Measurements from ENCODE around the gene XPO4.
"Not testable (repeated sequence)": the region's sequence is repeated elsewhere in the genome, so short reads cannot be mapped to it uniquely, and the experiment has no call there.

XPO4 gene

GRCh38 chr13:20779405-20779804, 123.1 kb downstream of the XPO4 start:
- no peak for DNase-seq

DNA sequence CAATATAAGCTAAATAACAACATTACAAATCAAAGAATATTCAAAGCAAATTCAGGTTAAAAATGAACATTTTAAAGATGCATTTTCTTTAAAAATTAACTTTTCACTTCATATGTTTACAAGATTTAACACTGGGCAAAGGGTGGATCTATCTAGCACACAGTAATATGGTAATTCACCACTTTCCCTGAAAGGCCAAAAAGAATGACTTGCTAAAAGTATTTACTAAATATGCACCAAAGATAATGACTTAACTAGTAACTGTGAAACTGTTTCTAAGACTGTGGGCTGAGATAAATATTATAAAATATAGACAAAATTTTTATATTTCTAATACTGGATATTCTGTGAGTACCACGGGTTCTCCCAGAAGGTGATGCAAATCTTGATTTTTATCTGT, 124.2 kb downstream of the XPO4 start:
- no peak for DNase-seq

GRCh38 chr13:20776751-20777150, 125.8 kb downstream of the XPO4 start:
- DNase-seq = no peak

GRCh38 chr13:20775961-20776360, 126.6 kb downstream of the XPO4 start:
- DNase-seq = no peak

DNA sequence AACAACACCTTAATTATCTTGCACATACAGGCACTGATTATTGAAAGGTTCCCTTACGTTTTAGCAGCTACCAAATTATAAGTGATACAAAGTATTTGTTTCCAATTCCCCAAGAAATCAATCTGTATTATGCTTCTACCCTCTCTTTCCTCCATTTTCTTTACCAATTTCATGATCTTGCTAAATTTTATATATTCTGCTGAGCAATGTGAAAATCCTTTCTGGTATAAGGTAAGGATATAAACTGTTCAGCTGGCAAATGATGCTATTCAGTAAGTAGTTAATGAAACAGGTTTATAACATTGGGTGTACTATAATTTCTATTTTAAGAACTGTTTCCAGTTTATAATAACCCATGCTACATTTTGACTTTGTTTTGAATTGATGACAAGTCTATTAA, 127.8 kb downstream of the XPO4 start:
- no peak for DNase-seq

GRCh38 chr13:20773194-20774080, 129.1 kb downstream of the XPO4 start, which contains the start of gene EEF1AKMT1:
TSS of gene EEF1AKMT1 (minus strand) at chr13:20773961. CDS start at chr13:20757598, 16,363 bp downstream.
- peak; percentile 86 to 93 (median 90) for DNase-seq

DNA sequence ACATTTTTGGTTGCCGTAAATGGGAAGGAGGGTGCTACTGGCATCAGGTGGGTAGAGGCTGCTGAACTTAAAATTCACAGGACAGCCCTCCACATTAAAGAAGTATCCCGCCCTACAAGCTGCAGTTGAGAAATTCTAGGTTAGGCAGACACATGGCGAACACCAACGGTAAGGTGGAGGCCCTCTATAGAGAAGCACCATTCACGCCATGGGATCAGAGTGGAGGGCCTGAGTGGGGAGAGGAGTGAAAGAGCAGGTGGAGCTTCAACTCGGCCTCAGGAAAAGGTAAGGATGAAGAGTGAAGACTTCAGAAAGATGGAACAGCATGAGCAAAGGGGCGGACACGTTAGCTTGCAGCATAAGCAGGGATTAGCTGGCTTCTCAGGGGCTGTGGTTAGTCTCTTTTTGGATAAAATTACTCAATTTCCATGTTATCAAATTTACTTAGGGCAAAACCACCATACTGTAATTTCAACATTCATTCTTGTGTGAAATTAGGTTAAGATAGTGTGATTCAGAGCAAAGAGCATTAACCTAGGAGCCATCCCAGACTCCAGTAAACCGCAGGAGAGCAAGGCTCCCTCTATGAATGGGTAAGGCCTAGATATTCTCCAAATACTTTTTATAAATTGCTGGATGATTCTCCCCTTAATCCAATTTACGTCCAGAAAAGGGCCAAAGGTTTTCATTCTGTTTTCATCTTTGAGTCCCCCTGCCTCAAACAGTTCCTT, 130.0 kb downstream of the XPO4 start:
- peak in 1 of 3 experiments; percentile 15 for DNase-seq

DNA sequence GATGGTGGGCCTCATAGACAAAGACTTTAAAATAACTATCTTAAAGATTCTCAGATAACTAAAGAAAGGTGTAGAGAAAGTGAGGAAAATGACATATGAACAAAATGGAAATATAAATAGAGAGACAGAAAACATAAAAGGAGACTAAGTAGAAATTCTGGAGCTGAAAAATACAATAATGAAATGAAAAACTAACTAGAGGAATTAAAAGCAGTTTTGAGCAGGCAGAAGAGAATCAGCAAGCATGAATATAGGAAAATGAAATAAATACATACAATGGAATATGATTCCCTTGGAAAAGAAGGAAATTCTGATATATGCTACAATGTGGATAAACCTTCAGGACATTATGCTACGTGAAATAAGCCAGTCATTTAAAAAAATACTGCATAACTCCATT, 132.7 kb downstream of the XPO4 start:
- DNase-seq = no peak

DNA sequence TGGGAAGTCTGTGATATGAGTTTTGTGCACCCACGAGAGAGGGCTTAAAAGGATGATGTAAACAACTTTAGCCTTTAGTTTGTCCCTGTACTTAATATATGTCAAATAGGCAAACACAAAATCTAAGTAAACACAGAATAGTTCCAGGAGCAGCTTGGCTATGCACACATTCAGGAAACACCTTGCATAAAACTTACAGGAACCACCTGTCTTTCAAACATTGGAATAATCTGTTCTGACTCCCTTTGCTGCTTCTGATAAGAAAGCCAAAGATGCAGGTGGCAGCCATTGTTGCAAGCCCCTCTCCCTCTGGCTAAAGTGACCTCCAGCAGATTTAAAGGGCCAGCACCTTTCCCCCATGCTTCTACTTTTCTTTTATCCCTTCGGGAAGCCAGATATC, 133.5 kb downstream of the XPO4 start:
- no peak for DNase-seq

DNA sequence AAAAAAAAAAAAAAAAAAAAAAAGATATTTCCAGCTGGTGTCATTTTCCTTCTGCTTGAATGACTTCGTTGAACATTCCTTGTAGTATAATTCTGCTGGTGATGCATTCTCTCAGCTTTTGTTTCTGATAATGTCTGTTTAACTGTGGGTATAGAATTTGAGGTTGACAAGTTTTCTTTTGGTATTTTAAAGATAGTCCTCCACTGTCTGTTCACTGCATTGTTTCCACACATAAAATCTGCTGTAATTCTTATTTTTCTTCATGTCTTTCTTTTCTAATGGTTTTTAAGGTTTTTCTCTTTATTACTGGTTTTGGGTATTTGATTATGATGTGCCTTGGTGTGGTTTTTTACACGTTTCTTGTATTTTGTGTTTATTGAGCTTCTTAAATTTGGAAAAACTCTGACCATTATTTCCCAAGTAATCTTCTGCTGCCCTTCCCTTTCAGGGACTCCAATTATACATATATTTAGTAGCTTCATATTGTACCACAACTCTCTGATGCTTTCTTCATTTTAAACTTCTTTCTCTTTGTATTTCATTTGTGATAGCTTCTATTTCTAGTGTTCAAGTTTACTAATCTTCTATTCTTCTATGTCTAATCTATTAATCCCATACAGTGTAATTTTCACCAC, 135.1 kb downstream of the XPO4 start:
- no peak for DNase-seq

GRCh38 chr13:20760872-20761271, 141.7 kb downstream of the XPO4 start:
- DNase-seq = no peak

DNA sequence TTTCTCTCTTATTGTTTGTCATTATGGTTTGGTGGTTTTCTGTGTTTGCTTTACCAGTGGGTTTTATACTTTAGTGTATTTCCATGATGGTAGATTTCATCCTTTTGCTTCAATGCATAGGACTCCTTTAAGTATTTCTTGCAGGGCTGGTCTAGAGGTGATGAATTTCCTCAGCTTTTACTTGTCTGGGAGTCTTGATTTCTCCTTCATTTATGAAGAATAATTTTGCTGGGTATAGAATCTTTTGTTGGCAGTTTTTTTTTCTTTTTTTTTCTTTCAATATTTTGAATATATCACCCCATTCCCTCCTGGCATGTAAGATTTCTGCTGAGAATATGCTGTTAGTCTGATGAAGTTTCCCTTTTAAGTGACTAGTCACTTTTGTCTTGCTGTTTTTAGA, 148.5 kb downstream of the XPO4 start:
- DNase-seq = no peak

DNA sequence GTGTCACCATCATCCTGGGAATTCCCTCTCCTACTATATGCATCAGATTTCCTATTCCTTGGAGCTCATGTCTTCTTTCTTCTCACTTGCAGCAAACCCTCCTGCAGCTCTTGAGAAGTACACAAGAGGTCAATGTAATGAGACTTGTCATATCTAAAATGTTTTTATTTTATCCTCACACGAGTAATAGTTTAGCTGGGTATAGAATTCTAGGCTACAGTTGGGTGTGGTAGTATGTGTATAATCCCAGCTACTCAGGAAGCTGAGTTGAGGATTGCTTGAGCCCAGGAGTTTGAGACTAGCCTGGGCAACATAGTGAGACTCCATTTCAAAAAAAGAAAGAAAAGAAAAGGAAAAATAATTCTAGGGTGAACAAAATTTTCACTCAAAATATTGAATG, 153.2 kb downstream of the XPO4 start:
- no peak for DNase-seq

- not testable (repeated sequence) for DNase-seq
These were observed 158.6 kb downstream of the XPO4 start for GRCh38 chr13:20743830-20744404.

GRCh38 chr13:20740021-20740420, 162.5 kb downstream of the XPO4 start:
- DNase-seq = no peak

DNA sequence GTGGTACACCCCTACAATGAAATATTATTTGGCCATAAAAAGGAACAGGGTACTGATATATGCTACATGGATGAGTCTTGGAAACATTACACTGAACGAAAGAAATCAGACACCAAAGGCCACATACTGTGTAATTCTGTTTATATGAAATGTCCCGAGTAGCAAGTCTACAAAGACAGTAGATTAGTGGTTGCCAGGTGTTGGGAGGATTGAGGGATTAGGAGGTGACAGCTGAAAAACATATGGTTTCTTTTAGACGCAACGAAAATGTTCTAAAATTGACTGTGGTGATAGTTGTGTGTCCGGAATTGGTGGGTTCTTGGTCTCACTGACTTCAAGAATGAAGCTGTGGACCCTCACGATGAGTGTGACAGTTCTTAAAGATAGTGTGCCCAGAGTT, 163.9 kb downstream of the XPO4 start:
- no peak for DNase-seq

- DNase-seq = no peak
These were observed 172.6 kb downstream of the XPO4 start for GRCh38 chr13:20729633-20730585.

DNA sequence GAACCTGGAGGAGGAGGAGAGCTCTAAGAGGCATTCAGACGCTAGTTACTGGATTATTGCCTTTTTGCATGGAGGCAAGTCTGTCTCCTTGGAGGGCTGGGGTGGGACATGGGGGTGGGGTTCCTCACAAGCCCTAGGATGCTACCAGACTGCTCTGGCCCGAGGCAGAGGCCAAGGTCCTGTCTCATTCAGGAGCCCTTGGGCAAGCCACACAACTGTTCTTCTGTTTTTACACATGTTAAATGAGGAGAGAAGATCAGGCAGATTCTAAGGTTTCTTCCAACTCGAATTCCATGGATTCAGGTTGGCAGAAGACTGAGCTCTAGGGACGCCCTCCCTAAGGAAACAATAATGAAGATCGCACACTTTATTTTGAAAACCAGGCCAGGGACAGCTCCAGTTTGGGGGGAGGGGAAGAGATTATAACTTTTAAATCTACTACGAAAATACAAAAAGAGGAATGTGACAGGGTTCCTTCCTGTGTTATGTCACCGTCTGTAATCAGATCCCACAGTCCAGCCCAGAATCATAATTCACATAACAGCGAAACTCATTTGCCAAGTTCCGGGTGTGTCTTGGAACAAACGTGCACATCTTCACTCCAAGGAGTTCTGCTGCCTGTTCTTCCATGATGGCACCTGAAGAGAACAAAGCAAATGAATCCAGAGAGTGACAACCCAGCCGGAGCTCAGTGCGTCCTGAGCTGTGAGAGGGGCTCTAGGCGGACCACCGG, 173.8 kb downstream of the XPO4 start:
- DNase-seq = no peak

GRCh38 chr13:20727856-20728255, 174.7 kb downstream of the XPO4 start:
- no peak for DNase-seq

Data from NCI-H1417 (cell line).